Mesodermal cell (in vitro differentiated cells): ENCODE measurements around the gene ZFYVE28.

Experiments
- H3K27ac ChIP-seq: 2 replicates; pipeline ENCODE4 v1.7.0; 2013; ENCODE audit warnings: mild to moderate bottlenecking, low read depth, low read length, moderate library complexity; ENCODE audit not compliant: severe bottlenecking
- H3K36me3 ChIP-seq: 2 replicates; pipeline ENCODE4 v1.7.1; 2013; ENCODE audit warnings: mild to moderate bottlenecking, low read length, moderate library complexity; ENCODE audit not compliant: control insufficient read depth, insufficient read depth
- H3K4me1 ChIP-seq: one replicate; pipeline ENCODE4 v1.7.1; 2013; ENCODE audit warnings: mild to moderate bottlenecking, low read length; ENCODE audit not compliant: insufficient read depth, control insufficient read depth, poor library complexity, severe bottlenecking
- H3K4me3 ChIP-seq: 2 replicates; pipeline ENCODE4 v1.7.0; 2013; ENCODE audit warnings: low read length, control low read depth, mild to moderate bottlenecking; ENCODE audit not compliant: insufficient read depth, poor library complexity, severe bottlenecking; ENCODE audit errors: extremely low read depth
- H3K9me3 ChIP-seq: 2 replicates; pipeline ENCODE4 v1.7.1; 2013; ENCODE audit warnings: mild to moderate bottlenecking, low read length, moderate library complexity; ENCODE audit not compliant: control insufficient read depth
- WGBS, 2 experiments: methylation state at CpG; one replicate each; pipeline ENCODE4 v1.1.5; 2013; ENCODE audit warnings: missing lambda C conversion rate in 2 of 2; ENCODE audit not compliant: insufficient coverage in 2 of 2; 5-methylcytosine and 5-hydroxymethylcytosine counted together

The ZFYVE28 gene

GRCh38 chr4:2445130-2445529, 26.7 kb upstream of the ZFYVE28 start:
- no peak overlapping the region for H3K27ac ChIP-seq
- 99% methylated on average over 8 of the region's 9 CpGs for WGBS, 2 experiments
- H3K36me3 ChIP-seq = no peaks in the 10 kb centered on the region
- no peak overlapping the region for H3K4me3 ChIP-seq
- peaks cover 6% of the 10 kb centered on the region for H3K9me3 ChIP-seq
- no peaks in the 10 kb centered on the region for H3K4me1 ChIP-seq

GRCh38 chr4:2443956-2444740, 25.7 kb upstream of the ZFYVE28 start:
- WGBS, 2 experiments = 76 to 82% methylated on average over 2 to 4 of the region's 7 CpGs
- Histone ChIP-seq H3K4me3 (no peak overlapping the region), H3K4me1 (no peaks in the 10 kb centered on the region), H3K36me3 (no peaks in the 10 kb centered on the region), H3K9me3 (peaks cover 6% of the 10 kb centered on the region), H3K27ac (no peak overlapping the region)

GRCh38 chr4:2443061-2443730, 24.8 kb upstream of the ZFYVE28 start:
- Histone ChIP-seq H3K9me3 (peaks cover 6% of the 10 kb centered on the region), H3K4me3 (no peak overlapping the region), H3K36me3 (no peaks in the 10 kb centered on the region), H3K4me1 (no peaks in the 10 kb centered on the region), H3K27ac (no peak overlapping the region)
- 90 to 92% methylated on average over 18 to 19 of the region's 20 CpGs for WGBS, 2 experiments

GRCh38 chr4:2442175-2442993, 23.9 kb upstream of the ZFYVE28 start:
- Histone ChIP-seq H3K27ac (no peak overlapping the region), H3K4me1 (no peaks in the 10 kb centered on the region), H3K4me3 (no peak overlapping the region), H3K36me3 (no peaks in the 10 kb centered on the region), H3K9me3 (peaks cover 6% of the 10 kb centered on the region)
- WGBS, 2 experiments = 87 to 92% methylated on average over 7 to 14 of the region's 20 CpGs

GRCh38 chr4:2441393-2442174, 23.1 kb upstream of the ZFYVE28 start:
- no peaks in the 10 kb centered on the region for H3K4me1 ChIP-seq
- H3K9me3 ChIP-seq = no peaks in the 10 kb centered on the region
- no peak overlapping the region for H3K27ac ChIP-seq
- H3K36me3 ChIP-seq = no peaks in the 10 kb centered on the region
- WGBS, 2 experiments = 63 to 71% methylated on average over 7 to 13 of the region's 14 CpGs
- no peak overlapping the region for H3K4me3 ChIP-seq

- Histone ChIP-seq H3K4me1 (no peaks in the 10 kb centered on the region), H3K9me3 (no peaks in the 10 kb centered on the region), H3K36me3 (no peaks in the 10 kb centered on the region), H3K27ac (no peak overlapping the region), H3K4me3 (no peak overlapping the region)
- 88 to 93% methylated on average over 12 to 13 of the region's 16 CpGs for WGBS, 2 experiments
Observed at GRCh38 chr4:2438822-2439718, 20.6 kb upstream of the ZFYVE28 start.

- Histone ChIP-seq H3K4me1 (peaks cover 5% of the 10 kb centered on the region), H3K4me3 (no peak overlapping the region), H3K27ac (no peak overlapping the region), H3K9me3 (no peaks in the 10 kb centered on the region), H3K36me3 (no peaks in the 10 kb centered on the region)
- WGBS, 2 experiments = 85 to 93% methylated on average over 21 to 25 of the region's 25 CpGs
Observed at GRCh38 chr4:2437475-2438215, 19.2 kb upstream of the ZFYVE28 start.

- Histone ChIP-seq H3K27ac (no peak overlapping the region), H3K4me1 (peaks cover 5% of the 10 kb centered on the region), H3K4me3 (no peak overlapping the region), H3K9me3 (no peaks in the 10 kb centered on the region), H3K36me3 (no peaks in the 10 kb centered on the region)
- 87 to 93% methylated on average over 20 to 30 of the region's 30 CpGs for WGBS, 2 experiments
Observed at GRCh38 chr4:2436761-2437474, 18.5 kb upstream of the ZFYVE28 start.

- H3K36me3 ChIP-seq = no peaks in the 10 kb centered on the region
Observed at GRCh38 chr4:2436301-2436700, 17.9 kb upstream of the ZFYVE28 start.

More at GRCh38 chr4:2436301-2436700, 17.9 kb upstream of the ZFYVE28 start:
- WGBS, 2 experiments = 81 to 82% methylated on average over 10 of the region's 10 CpGs
- H3K4me1 ChIP-seq = peaks cover 5% of the 10 kb centered on the region
- no peak overlapping the region for H3K27ac ChIP-seq
- H3K4me3 ChIP-seq = no peak overlapping the region
- H3K9me3 ChIP-seq = no peaks in the 10 kb centered on the region
